Osteocyte (in vitro differentiated cells): ENCODE data around the gene ELL. TPM values are rescaled to one million over a fixed set of nuclear protein-coding genes. Genes with fewer than 3 reads are reported as not detected.
"Not testable (repeated sequence)": the region's sequence is repeated elsewhere in the genome, so short reads cannot be mapped to it uniquely, and the experiment has no call there.

Experiments used
- DNase-seq: peaks from one replicate; pipeline ENCODE4 v3.0.0; 2021; ENCODE audit warnings: mixed read lengths; ENCODE audit not compliant: unreplicated experiment; ENCODE audit errors: extremely low spot score
- H3K27ac Mint-ChIP-seq: one replicate; pipeline ENCODE4 v1.8.0; 2021; ENCODE audit warnings: mild to moderate bottlenecking, mixed read lengths; ENCODE audit not compliant: unreplicated experiment
- H3K27me3 Mint-ChIP-seq: one replicate; pipeline ENCODE4 v1.8.0; 2021; ENCODE audit warnings: mixed read lengths; ENCODE audit not compliant: unreplicated experiment
- H3K36me3 Mint-ChIP-seq: one replicate; pipeline ENCODE4 v1.8.0; 2021; ENCODE audit warnings: mixed read lengths; ENCODE audit not compliant: unreplicated experiment
- H3K4me1 Mint-ChIP-seq: one replicate; pipeline ENCODE4 v1.8.0; 2021; ENCODE audit warnings: mixed read lengths; ENCODE audit not compliant: unreplicated experiment
- H3K4me3 Mint-ChIP-seq: one replicate; pipeline ENCODE4 v1.8.0; 2021; ENCODE audit warnings: mild to moderate bottlenecking, moderate library complexity, mixed read lengths; ENCODE audit not compliant: unreplicated experiment
- H3K9me3 Mint-ChIP-seq: one replicate; pipeline ENCODE4 v1.8.0; 2021; ENCODE audit warnings: mixed read lengths; ENCODE audit not compliant: unreplicated experiment
- total RNA-seq: library from RNA; stranded (reverse); gene quantifications from 2 replicates; pipeline ENCODE4 v1.2.1, GENCODE V29; 2021
- TF ChIP-seq, protein P1 (sequence below): fragments of 200-600 bp; sonication (generic); IDR thresholded peaks from 2 replicates; pipeline ENCODE4 v1.5.0; 2021; ENCODE audit warnings: antibody characterized with exemption, mild to moderate bottlenecking, moderate library complexity

ELL gene
- total RNA-seq, 1 donor from 2014 or later, result 17.6 TPM

DNA sequence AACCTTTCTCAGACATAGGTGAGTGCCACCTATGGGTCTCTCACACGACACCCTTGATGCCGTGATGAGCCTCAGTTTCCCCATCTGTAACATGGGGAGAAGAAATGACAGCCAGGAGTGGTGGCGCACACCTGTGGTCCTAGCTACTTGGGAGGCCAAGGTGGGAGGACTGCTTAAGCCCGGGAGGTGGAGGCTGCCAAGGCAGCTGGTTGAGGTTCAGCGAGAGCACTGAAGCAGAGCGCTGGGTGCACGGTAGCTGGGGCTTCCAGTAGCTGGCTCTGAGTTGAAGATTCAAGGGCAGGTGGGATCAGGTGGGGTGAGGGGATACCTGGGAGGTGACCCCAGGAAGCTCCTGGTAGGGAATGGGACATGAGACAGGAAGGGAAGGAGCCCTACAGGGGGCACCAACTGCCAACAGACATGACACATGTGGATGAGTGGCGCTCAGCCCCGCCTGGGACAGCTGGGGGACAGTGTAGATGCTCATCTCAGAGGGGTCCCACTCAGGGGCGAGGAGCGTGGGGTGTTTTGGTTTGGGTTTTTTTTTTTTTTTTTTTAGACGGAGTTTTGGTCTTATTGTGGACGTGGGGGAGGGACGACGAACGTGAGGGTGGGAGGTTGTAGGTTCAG is 109.1 kb downstream of the ELL start:
- no peaks in the 10 kb centered on the region for H3K27me3 Mint-ChIP-seq
- DNase-seq, result no peak
- no peaks in the 10 kb centered on the region for H3K9me3 Mint-ChIP-seq
- no peaks in the 10 kb centered on the region for H3K36me3 Mint-ChIP-seq
- no peak overlapping the region for H3K27ac Mint-ChIP-seq
- peaks cover 38% of the 10 kb centered on the region for H3K4me1 Mint-ChIP-seq
- TF ChIP-seq, protein P1, sequence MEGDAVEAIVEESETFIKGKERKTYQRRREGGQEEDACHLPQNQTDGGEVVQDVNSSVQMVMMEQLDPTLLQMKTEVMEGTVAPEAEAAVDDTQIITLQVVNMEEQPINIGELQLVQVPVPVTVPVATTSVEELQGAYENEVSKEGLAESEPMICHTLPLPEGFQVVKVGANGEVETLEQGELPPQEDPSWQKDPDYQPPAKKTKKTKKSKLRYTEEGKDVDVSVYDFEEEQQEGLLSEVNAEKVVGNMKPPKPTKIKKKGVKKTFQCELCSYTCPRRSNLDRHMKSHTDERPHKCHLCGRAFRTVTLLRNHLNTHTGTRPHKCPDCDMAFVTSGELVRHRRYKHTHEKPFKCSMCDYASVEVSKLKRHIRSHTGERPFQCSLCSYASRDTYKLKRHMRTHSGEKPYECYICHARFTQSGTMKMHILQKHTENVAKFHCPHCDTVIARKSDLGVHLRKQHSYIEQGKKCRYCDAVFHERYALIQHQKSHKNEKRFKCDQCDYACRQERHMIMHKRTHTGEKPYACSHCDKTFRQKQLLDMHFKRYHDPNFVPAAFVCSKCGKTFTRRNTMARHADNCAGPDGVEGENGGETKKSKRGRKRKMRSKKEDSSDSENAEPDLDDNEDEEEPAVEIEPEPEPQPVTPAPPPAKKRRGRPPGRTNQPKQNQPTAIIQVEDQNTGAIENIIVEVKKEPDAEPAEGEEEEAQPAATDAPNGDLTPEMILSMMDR, result no peak
- H3K4me3 Mint-ChIP-seq, result no peak overlapping the region

DNA sequence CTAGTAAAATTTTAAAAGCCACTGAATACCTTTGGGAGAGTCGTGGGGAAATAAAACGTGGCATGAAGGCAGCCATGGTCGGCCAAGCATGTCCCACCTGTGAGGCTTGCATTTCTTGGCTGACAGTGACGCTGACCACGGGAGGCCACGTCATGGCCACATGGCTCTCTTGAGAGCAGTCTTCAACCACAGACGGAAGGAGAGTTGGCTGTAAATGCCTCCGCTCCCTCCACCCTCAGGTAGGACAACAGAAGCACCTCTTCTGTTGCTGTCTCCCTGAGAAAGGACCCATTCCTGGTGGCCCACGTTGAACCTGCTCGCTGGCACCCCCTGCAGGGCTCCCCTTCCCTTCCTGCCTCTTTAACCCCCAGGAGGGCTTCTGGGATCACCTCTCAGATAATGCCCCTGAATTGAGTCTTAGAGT is 113.8 kb downstream of the ELL start:
- TF ChIP-seq, protein P1, result peak; percentile 44
- DNase-seq, result no peak

DNA sequence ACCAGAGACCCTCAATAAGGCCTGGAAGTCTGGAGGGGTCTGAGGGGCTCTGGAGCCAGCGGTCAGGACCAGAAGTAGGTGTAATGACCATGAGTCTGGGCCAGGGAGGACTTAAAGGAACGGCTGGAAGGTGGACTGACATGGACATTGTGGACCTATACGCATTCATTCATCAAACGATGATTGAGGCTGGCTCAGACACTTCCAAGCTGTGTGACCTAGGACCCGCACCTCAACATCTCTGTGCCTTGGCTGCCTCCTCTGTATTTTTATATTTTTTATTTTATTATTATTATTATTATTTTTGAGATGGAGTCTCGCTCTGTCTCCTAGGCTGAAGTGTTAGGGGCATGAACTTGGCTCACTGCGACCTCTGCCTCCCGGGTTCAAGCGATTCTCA is 115.1 kb downstream of the ELL start:
- Mint-ChIP-seq H3K4me1 (peaks cover 8% of the 10 kb centered on the region), H3K4me3 (no peak overlapping the region), H3K27me3 (no peaks in the 10 kb centered on the region), H3K27ac (no peak overlapping the region), H3K9me3 (no peaks in the 10 kb centered on the region), H3K36me3 (no peaks in the 10 kb centered on the region)
- TF ChIP-seq, protein P1, result no peak
- DNase-seq, result no peak

More for the DNA sequence above, 113.8 kb downstream of the ELL start:
- Mint-ChIP-seq H3K27me3 (no peaks in the 10 kb centered on the region), H3K4me3 (no peak overlapping the region), H3K4me1 (peaks cover 4% of the 10 kb centered on the region), H3K36me3 (no peaks in the 10 kb centered on the region), H3K9me3 (no peaks in the 10 kb centered on the region), H3K27ac (no peak overlapping the region)

DNA sequence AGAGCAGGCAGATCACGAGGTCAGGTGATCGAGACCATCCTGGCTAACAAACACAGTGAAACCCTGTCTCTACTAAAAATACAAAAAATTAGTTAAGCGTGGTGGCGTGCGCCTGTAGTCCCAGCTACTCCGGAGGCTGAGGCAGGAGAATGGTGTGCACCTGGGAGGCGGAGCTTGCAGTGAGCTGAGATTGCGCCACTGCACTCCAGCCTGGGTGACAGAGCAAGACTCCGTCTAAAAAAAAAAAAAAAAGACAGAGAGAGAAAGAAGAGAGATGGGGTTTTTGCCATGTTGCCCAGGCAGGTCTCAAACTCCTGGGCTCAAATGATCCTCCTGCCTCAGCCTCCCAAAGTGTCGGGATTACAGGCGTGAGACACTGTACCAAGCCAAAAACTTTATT is 116.1 kb downstream of the ELL start:
- not testable (repeated sequence) for H3K36me3 Mint-ChIP-seq, H3K9me3 Mint-ChIP-seq, H3K4me3 Mint-ChIP-seq, H3K27me3 Mint-ChIP-seq, H3K27ac Mint-ChIP-seq, DNase-seq
- H3K4me1 Mint-ChIP-seq, result peaks cover 12% of the 10 kb centered on the region

DNA sequence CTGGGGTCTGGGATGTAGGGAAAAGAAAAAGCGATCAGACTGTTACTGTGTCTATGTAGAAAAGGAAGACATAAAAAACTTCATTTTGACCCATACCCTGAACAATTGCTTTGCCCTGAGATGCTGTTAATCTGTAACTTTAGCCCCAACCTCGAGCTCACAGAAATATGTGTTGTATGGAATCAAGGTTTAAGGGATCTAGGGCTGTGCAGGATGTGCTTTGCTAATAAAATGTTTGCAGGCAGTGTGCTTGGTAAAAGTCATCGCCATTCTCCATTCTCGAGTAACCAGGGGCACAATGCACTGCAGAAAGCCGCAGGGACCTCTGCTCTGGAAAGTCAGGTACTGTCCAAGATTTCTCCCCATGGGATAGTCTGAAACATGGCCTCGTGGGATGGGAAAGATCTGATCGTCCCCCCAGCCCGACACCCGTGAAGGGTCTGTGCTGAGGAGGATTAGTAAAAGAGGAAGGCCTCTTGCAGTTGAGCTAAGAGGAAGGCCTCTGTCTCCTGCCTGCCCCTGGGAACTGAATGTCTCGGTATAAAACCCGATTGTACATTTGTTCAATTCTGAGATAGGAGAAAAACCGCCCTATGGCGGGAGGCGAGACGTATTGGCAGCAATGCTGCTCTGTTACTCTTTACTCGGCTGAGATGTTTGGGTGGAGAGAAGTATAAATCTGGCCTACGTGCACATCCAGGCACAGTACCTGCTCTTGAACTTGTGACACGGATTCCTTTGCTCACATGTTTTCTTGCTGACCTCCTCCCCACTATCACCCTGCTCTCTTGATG is 119.2 kb downstream of the ELL start:
- DNase-seq, H3K9me3 Mint-ChIP-seq, H3K27me3 Mint-ChIP-seq, H3K36me3 Mint-ChIP-seq, H3K27ac Mint-ChIP-seq, H3K4me3 Mint-ChIP-seq: not testable (repeated sequence)
- H3K4me1 Mint-ChIP-seq, result peaks cover 20% of the 10 kb centered on the region

DNA sequence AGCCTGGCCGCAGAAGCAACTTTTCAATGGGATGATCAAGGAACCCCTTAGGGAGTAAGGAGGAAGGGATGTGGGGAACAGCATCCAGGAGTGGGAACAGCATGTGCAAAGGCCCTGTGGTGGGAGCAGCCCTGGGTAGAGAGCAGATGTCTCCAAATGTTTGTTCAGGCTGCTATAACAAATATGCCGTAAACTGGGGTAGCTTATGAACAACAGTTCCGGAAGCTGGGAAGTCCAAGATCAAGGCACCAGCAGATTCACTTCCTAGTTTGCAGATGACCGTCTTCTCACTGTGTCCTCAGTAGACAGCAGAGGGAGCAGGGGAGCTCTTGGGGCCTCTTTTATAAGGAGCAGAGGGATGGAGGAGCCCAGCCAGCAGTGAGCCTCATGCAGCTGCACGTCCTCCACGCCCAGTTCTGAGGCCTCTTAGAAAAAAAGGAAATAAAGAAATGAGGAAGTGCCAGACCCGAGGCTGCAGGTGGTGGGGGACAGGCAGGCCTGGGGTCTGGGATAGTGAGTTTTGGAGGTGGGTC is 120.2 kb downstream of the ELL start:
- DNase-seq, result no peak
- Mint-ChIP-seq H3K27me3 (peaks cover 3% of the 10 kb centered on the region), H3K4me3 (no peak overlapping the region), H3K4me1 (peaks cover 20% of the 10 kb centered on the region), H3K9me3 (no peaks in the 10 kb centered on the region), H3K27ac (peak overlapping the region; percentile 56), H3K36me3 (no peaks in the 10 kb centered on the region)
- TF ChIP-seq, protein P1, result peak; percentile 56
